Neuronal stem cell (in vitro differentiated cells): ENCODE measurements around the gene SHH.

ENCODE experiments used
- DNase-seq: peaks from one replicate; pipeline ENCODE4 v3.0.0-alpha.2; 2013; ENCODE audit warnings: low spot score
- H2AFZ ChIP-seq: one replicate; pipeline ENCODE4 v1.6.1; 2013; ENCODE audit warnings: mild to moderate bottlenecking, low read length, inconsistent platforms
- H2AK5ac ChIP-seq: 2 replicates; pipeline ENCODE4 v1.6.1; 2013; ENCODE audit warnings: low read depth, mild to moderate bottlenecking, inconsistent platforms, low read length, moderate library complexity, mixed read lengths
- H2BK120ac ChIP-seq: 2 replicates; pipeline ENCODE4 v1.6.1; 2013; ENCODE audit warnings: low read depth, mild to moderate bottlenecking, inconsistent platforms, low read length, moderate library complexity, mixed read lengths
- H2BK12ac ChIP-seq: one replicate; pipeline ENCODE4 v1.6.1; 2013; ENCODE audit warnings: low read length, inconsistent platforms
- H2BK15ac ChIP-seq: 2 replicates; pipeline ENCODE4 v1.6.1; 2013; ENCODE audit warnings: mild to moderate bottlenecking, low read length, inconsistent platforms, mixed read lengths
- H2BK5ac ChIP-seq: one replicate; pipeline ENCODE4 v1.6.1; 2013; ENCODE audit warnings: inconsistent platforms, mild to moderate bottlenecking, low read length, moderate library complexity
- H3K14ac ChIP-seq: one replicate; pipeline ENCODE4 v1.6.1; 2013; ENCODE audit warnings: low read length, inconsistent platforms
- H3K18ac ChIP-seq: 2 replicates; pipeline ENCODE4 v1.6.1; 2013; ENCODE audit warnings: low read length, inconsistent platforms
- H3K23ac ChIP-seq: 2 replicates; pipeline ENCODE4 v1.6.1; 2013; ENCODE audit warnings: low read depth, mild to moderate bottlenecking, mixed read lengths, low read length, inconsistent platforms; ENCODE audit not compliant: poor library complexity
- H3K27ac ChIP-seq: replicated peaks from 3 replicates; pipeline ENCODE4 v1.5.1; 2013; ENCODE audit warnings: low read length, inconsistent platforms
- H3K27me3 ChIP-seq, 3 experiments: 2 replicates each; pipeline ENCODE4 v1.6.1; 2013; ENCODE audit warnings: low read length in 3 of 3, mild to moderate bottlenecking in 2 of 3, inconsistent platforms in 1 of 3, low read depth in 1 of 3, mixed read lengths in 1 of 3, moderate library complexity in 1 of 3; ENCODE audit not compliant: control insufficient read depth in 3 of 3, insufficient read depth in 3 of 3
- H3K36me3 ChIP-seq, 2 donors: replicated peaks in 1 of 2; 2 replicates each; pipeline ENCODE4 v1.6.1; 2013; ENCODE audit warnings: low read length in 2 of 2; ENCODE audit not compliant: control insufficient read depth in 2 of 2, insufficient read depth in 2 of 2
- H3K4ac ChIP-seq: 2 replicates; pipeline ENCODE4 v1.6.1; 2013; ENCODE audit warnings: inconsistent platforms, mild to moderate bottlenecking, low read length, moderate library complexity
- H3K4me1 ChIP-seq, 2 donors: 1 replicate in 1 of 2; 2 replicates in 1 of 2; pipeline ENCODE4 v1.6.1; 2013; ENCODE audit warnings: low read length in 2 of 2, low read depth in 1 of 2; ENCODE audit not compliant: control insufficient read depth in 2 of 2, insufficient read depth in 1 of 2
- H3K4me2 ChIP-seq: one replicate; pipeline ENCODE4 v1.6.1; 2013; ENCODE audit warnings: mild to moderate bottlenecking, low read length, inconsistent platforms; ENCODE audit not compliant: insufficient read depth, poor library complexity, severe bottlenecking
- H3K4me3 ChIP-seq, 2 donors: 2 replicates each; pipeline ENCODE4 v1.5.1; 2013; ENCODE audit warnings: low read length in 2 of 2, mild to moderate bottlenecking in 2 of 2, inconsistent platforms in 1 of 2, moderate library complexity in 1 of 2
- H3K79me1 ChIP-seq: one replicate; pipeline ENCODE4 v1.6.1; 2013; ENCODE audit warnings: low read depth, mild to moderate bottlenecking, inconsistent platforms, low read length, moderate library complexity
- H3K9ac ChIP-seq: one replicate; pipeline ENCODE4 v1.6.1; 2013; ENCODE audit warnings: mild to moderate bottlenecking, low read depth, low read length, inconsistent platforms; ENCODE audit not compliant: poor library complexity
- H3K9me3 ChIP-seq, 2 donors: replicated peaks in 1 of 2; 2 replicates each; pipeline versions ENCODE3 to v1.6.1; 2013; ENCODE audit warnings: low read length in 2 of 2, mild to moderate bottlenecking in 2 of 2, inconsistent platforms in 1 of 2, low read depth in 1 of 2, mixed read lengths in 1 of 2, moderate library complexity in 1 of 2; ENCODE audit not compliant: control insufficient read depth in 2 of 2, insufficient read depth in 1 of 2
- H4K8ac ChIP-seq: one replicate; pipeline ENCODE4 v1.6.1; 2013; ENCODE audit warnings: low read depth, mild to moderate bottlenecking, inconsistent platforms, low read length, moderate library complexity
- H4K91ac ChIP-seq: one replicate; pipeline ENCODE4 v1.6.1; 2013; ENCODE audit warnings: low read length, low read depth, mild to moderate bottlenecking, inconsistent platforms; ENCODE audit not compliant: poor library complexity
- WGBS, 2 donors: extraction: QIAGEN DNeasy Blood & Tissue Kit; methylation state at CpG; one replicate each; pipeline ENCODE4 v1.1.7; 2013; ENCODE audit warnings: missing lambda C conversion rate in 2 of 2, mixed read lengths in 1 of 2; ENCODE audit not compliant: insufficient read length in 2 of 2, insufficient replicate concordance in 1 of 2; ENCODE audit errors: extremely low coverage in 2 of 2; 5-methylcytosine and 5-hydroxymethylcytosine counted together

SHH gene

DNA sequence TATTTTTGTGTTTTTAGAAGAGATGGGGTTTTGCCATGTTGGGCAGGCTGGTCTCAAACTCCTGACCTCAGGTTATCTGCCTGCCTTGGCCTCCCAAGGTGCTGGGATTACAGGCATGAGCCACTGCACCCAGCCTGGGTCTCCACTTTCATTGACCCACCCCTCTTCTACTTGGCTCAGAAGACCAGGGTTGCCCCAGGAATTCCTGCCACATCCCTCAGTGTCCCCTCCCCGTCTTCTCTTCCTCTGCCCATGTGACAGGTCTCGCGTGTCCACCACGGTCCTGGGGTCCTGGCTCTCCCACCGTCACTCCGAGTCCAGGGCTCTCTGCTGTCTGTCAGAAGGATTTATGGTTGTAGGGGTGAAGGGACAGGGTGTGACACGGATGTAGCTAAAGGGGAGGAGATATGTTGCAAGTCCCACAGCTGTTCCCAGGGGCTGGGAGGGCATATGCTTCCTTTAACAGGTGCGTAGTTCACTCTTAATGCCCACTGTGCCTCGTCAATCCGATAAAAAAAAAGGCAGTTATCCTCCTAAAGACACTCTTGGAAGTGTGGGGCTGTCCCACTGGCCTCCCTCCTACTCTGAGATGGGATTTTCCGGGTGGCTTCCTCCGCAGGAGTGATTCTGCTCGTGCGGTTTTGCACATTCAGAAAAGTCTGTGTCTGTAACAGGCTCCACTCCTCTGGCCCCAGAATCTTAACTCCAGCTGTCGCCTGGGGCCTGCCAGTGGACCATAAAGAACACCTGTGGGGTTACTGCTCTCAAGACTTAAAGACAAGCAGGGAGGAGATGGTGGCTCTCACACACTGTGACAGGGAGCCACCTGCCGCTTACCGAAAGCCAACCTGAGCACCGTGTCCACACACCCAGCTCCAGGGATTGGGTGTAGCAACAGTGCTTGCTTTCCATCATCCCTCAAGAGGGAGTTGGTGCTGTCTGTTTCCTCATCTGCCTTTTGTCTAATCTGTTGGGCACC lies 36.7 kb upstream of the SHH start:
- H3K4me1 ChIP-seq = peaks cover 0 to 3% of the 10 kb centered on the region in 2 donors
- no CpG with 5 or more reads among the region's 18 CpGs for WGBS, 2 donors
- H2BK120ac ChIP-seq = no peak overlapping the region
- H2AK5ac ChIP-seq = no peak overlapping the region
- H3K27me3 ChIP-seq = peaks cover 0 to 22% (median 2%) of the 10 kb centered on the region in 3 experiments
- H3K79me1 ChIP-seq = no peaks in the 10 kb centered on the region
- H2BK5ac ChIP-seq = peak overlapping the region; percentile 9
- H3K18ac ChIP-seq = peak overlapping the region; percentile 15
- no peaks in the 10 kb centered on the region for H3K36me3 ChIP-seq
- H3K9me3 ChIP-seq = no peaks in the 10 kb centered on the region
- H2BK15ac ChIP-seq = no peak overlapping the region
- peak overlapping the region; percentile 29 for H3K23ac ChIP-seq
- H4K91ac ChIP-seq = no peak overlapping the region
- H4K8ac ChIP-seq = no peak overlapping the region
- no peak overlapping the region for H3K14ac ChIP-seq
- no peak overlapping the region for H2BK12ac ChIP-seq
- H3K4me3 ChIP-seq = no peak overlapping the region
- no peak for DNase-seq
- no peak overlapping the region for H3K27ac ChIP-seq
- H3K9ac ChIP-seq = no peak overlapping the region
- H2AFZ ChIP-seq = no peak overlapping the region
- no peak overlapping the region for H3K4me2 ChIP-seq
- no peak overlapping the region for H3K4ac ChIP-seq

DNA sequence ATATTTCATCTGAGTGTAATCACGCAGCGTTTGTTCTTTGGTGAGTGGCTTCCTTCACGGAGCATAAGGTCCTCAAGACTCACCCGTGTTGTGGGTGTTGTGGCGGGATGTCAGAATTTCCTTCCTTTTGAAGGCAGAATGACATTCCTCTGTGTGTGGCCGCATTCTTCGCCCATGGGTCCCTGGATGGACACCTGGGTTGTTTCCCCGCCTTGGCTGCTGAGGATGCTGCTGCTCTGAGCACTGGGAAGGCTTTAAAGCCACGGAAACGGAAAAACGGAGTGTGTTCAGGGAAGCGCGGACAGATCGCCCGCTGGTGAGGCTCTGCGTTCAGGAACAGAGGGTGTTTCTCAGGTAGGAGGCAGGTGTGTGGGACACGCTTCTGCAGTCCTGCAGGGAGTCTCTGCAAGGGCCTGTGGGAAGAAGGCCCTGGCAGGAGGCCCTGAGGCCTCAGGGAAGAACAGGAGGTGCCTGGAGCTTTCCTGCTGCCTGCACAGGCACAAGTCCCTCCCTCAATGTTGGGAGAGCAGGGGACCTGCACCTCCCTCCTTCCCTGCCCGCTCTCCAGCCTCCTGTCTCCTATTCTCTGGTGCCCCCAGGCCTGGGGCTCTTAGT lies 35.7 kb upstream of the SHH start:
- H3K27me3 ChIP-seq = peaks cover 0 to 22% (median 2%) of the 10 kb centered on the region in 3 experiments
- no peak overlapping the region for H2AFZ ChIP-seq
- no peak overlapping the region for H2BK120ac ChIP-seq
- no peak overlapping the region for H3K4ac ChIP-seq
- no peak overlapping the region for H2BK15ac ChIP-seq
- H3K27ac ChIP-seq = no peak overlapping the region
- H3K4me1 ChIP-seq = peaks cover 0 to 3% of the 10 kb centered on the region in 2 donors
- no peak overlapping the region for H3K14ac ChIP-seq
- no peak overlapping the region for H3K4me2 ChIP-seq
- H4K8ac ChIP-seq = no peak overlapping the region
- peak overlapping the region; percentile 88 for H3K18ac ChIP-seq
- H3K23ac ChIP-seq = peak overlapping the region; percentile 52
- H3K36me3 ChIP-seq = no peaks in the 10 kb centered on the region
- no peak overlapping the region for H2BK12ac ChIP-seq
- H3K4me3 ChIP-seq = no peak overlapping the region
- peak overlapping the region; percentile 67 for H2AK5ac ChIP-seq
- no peak overlapping the region for H4K91ac ChIP-seq
- no peaks in the 10 kb centered on the region for H3K9me3 ChIP-seq
- no peak overlapping the region for H3K9ac ChIP-seq
- DNase-seq = no peak
- H3K79me1 ChIP-seq = no peaks in the 10 kb centered on the region
- H2BK5ac ChIP-seq = no peak overlapping the region
- WGBS, 2 donors = no CpG with 5 or more reads among the region's 18 CpGs

DNA sequence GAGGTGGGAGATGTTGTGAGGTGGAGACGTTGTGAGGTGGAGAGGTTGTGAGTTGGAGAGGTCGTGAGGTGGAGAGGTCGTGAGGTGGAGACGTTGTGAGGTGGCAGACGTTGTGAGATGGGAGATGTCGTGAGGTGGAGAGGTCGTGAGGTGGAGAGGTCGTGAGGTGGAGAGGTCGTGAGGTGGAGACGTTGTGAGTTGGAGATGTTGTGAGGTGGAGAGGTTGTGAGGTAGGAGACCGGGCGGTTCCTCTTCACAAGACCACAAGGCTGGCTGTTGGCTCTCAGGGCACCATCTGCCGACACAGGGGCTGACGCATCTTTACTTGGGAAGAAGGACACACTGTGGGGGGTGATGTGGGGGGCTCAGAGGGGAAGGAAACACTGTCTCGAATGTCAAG lies 34.7 kb upstream of the SHH start:
- DNase-seq = no peak
- Histone ChIP-seq H3K9me3 (no peaks in the 10 kb centered on the region), H2AK5ac (no peak overlapping the region), H3K9ac (no peak overlapping the region), H3K36me3 (no peaks in the 10 kb centered on the region), H2BK12ac (no peak overlapping the region), H4K8ac (no peak overlapping the region), H3K4ac (no peak overlapping the region), H4K91ac (no peak overlapping the region), H3K23ac (no peak overlapping the region), H3K27me3 (peaks cover 0 to 22% (median 2%) of the 10 kb centered on the region in 3 experiments), H3K79me1 (no peaks in the 10 kb centered on the region), H3K4me1 (peaks cover 0 to 3% of the 10 kb centered on the region in 2 donors), H3K27ac (no peak overlapping the region), H3K4me3 (peak overlapping the region in 1 of 2 donors; percentile 9), H3K4me2 (no peak overlapping the region), H3K18ac (no peak overlapping the region), H2BK15ac (no peak overlapping the region), H2BK120ac (no peak overlapping the region), H2BK5ac (no peak overlapping the region), H3K14ac (no peak overlapping the region), H2AFZ (no peak overlapping the region)
- WGBS, 2 donors = 100% methylated on average over 1 to 10 of the region's 15 CpGs

DNA sequence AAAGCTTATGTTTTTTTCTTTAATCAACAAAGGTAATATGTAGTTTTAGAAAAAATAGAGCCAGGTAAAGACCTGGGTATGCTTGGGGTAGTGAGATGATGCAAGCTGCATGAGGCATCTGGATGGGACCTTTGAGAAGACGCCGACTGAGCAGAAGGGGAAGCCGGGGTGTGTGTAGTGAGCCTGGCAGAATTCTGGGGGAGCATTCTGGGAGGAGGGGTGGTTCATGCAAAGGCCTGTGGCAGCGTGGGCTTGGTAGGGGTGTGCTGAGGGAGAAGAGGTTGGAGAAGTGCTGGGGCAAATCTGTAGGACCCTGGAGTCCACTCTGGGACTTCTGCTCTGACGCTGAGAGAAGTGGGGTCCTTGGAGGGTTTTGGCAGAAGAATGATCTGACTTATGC lies 33.9 kb upstream of the SHH start:
- no peak overlapping the region for H3K4me2 ChIP-seq
- no peak overlapping the region for H2AK5ac ChIP-seq
- no CpG with 5 or more reads among the region's 5 CpGs for WGBS, 2 donors

More for the DNA sequence above, 33.9 kb upstream of the SHH start:
- H3K9ac ChIP-seq = no peak overlapping the region
- no peak overlapping the region for H3K27ac ChIP-seq
- no peak overlapping the region for H3K4ac ChIP-seq
- no peaks in the 10 kb centered on the region for H3K9me3 ChIP-seq
- peaks cover 0 to 23% (median 2%) of the 10 kb centered on the region in 3 experiments for H3K27me3 ChIP-seq
- H3K4me1 ChIP-seq = peaks cover 0 to 3% of the 10 kb centered on the region in 2 donors
- no peak overlapping the region for H3K23ac ChIP-seq
- H4K8ac ChIP-seq = no peak overlapping the region
- H2BK12ac ChIP-seq = no peak overlapping the region
- no peak overlapping the region for H3K18ac ChIP-seq
- H3K79me1 ChIP-seq = no peaks in the 10 kb centered on the region
- no peak overlapping the region for H2BK120ac ChIP-seq
- no peak overlapping the region for H3K14ac ChIP-seq
- H2AFZ ChIP-seq = no peak overlapping the region
- H2BK5ac ChIP-seq = no peak overlapping the region
- no peak overlapping the region for H4K91ac ChIP-seq
- H3K4me3 ChIP-seq = no peak overlapping the region
- H3K36me3 ChIP-seq = no peaks in the 10 kb centered on the region
- no peak for DNase-seq
- H2BK15ac ChIP-seq = no peak overlapping the region
